Adrenal gland (tissue), 12 donors: ENCODE measurements around the gene MED12. TPM values are rescaled to one million over a fixed set of nuclear protein-coding genes. Genes with fewer than 3 reads are reported as not detected.
A peak's percentile ranks its signal among the peaks of the same experiment; 100 is the strongest.
"Not testable (repeated sequence)": the region's sequence is repeated elsewhere in the genome, so short reads cannot be mapped to it uniquely, and the experiment has no call there.

Experiments used
- DNase-seq, 7 donors: peaks; one replicate each; pipeline ENCODE4 v3.0.0-alpha.2; 2019 to 2020
- H3K27ac ChIP-seq, 5 donors: fragments of 200-600 bp; sonication (generic) in 4 of 5; 1 replicate in 3 of 5; 2 replicates in 2 of 5; pipeline versions ENCODE4 v1.5.1 to v1.8.0; 2016 to 2020; ENCODE audit warnings: mild to moderate bottlenecking in 1 of 5
- H3K27me3 ChIP-seq: fragments of 200-600 bp; 2 replicates; pipeline ENCODE4 v1.8.0; 2021
- H3K36me3 ChIP-seq, 2 donors: fragments of 200-600 bp; replicated peaks in 1 of 2; 1 replicate in 1 of 2; 2 replicates in 1 of 2; pipeline versions ENCODE4 v1.5.1 to v1.8.0; 2018 to 2022
- H3K4me1 ChIP-seq, 2 donors: fragments of 200-600 bp; replicated peaks in 1 of 2; 1 replicate in 1 of 2; 2 replicates in 1 of 2; pipeline versions ENCODE4 v1.5.1 to v1.8.0; 2018 to 2021
- H3K4me3 ChIP-seq, 4 donors: fragments of 200-600 bp; sonication (generic) in 3 of 4; one replicate each; pipeline ENCODE4 v1.5.1; 2016 to 2018
- H3K9me3 ChIP-seq, 3 donors: fragments of 200-600 bp; sonication (generic) in 1 of 3; replicated peaks in 1 of 3; 1 replicate in 2 of 3; 2 replicates in 1 of 3; pipeline versions ENCODE4 v1.5.1 to v1.8.0; 2016 to 2021
- POLR2A ChIP-seq, 2 donors: fragments of 450-650 bp; IDR thresholded peaks; one replicate each; pipeline ENCODE4 v1.6.1; 2017; ENCODE audit warnings: antibody characterized with exemption in 2 of 2, mild to moderate bottlenecking in 2 of 2, moderate library complexity in 1 of 2
- WGBS, 4 donors: extraction: QIAGEN DNeasy Blood & Tissue Kit in 2 of 4; methylation state at CpG; one replicate each; pipeline versions ENCODE4 v1.1.5 to v1.1.7; 2013 to 2017; 5-methylcytosine and 5-hydroxymethylcytosine counted together
- intact Hi-C, 2 donors: fragments of 100-400 bp; cut with DNase I; formaldehyde crosslinking; loops; one replicate each; pipeline versions ENCODE4 v1.14.1 to v1.15.0; 2022 to 2023
- polyA plus RNA-seq, 3 donors: library from polyadenylated mRNA; stranded (reverse); fragments of 200-250 nt in 2 of 3; fragments of 350-450 nt in 1 of 3; fragmentation: Illumina TruSeq in 1 of 3; extraction: RNeasy Lipid Tissue Mini Kit (QIAGEN cat#74804) in 1 of 3; gene quantifications; one replicate each; pipeline ENCODE4 v1.2.3, GENCODE V29; 2013 to 2014
- total RNA-seq, 9 donors: library from RNA; depleted of rRNA in 4 of 9; stranded (reverse); fragments of >200 nt in 4 of 9; fragments of 120-200 nt in 1 of 9; fragmentation: NEBNext Ultra II Directional in 1 of 9; extraction: Animal tissue kit (Norgen Biotek cat#: 25700) in 1 of 9; gene quantifications; one replicate each; pipeline versions ENCODE4 v1.1.0 to v1.2.4, GENCODE V29; 2013 to 2023
- TF ChIP-seq, protein P1 (sequence below), 6 experiments: fragments of 450-650 bp in 4 of 6; fragments of 200-600 bp in 2 of 6; sonication (generic) in 1 of 6; IDR thresholded peaks; 1 replicate in 5 of 6; 2 replicates in 1 of 6; pipeline versions ENCODE4 v1.5.1 to v1.8.0; 2016 to 2021; ENCODE audit warnings: antibody characterized with exemption in 6 of 6, mild to moderate bottlenecking in 2 of 6, moderate library complexity in 1 of 6
- donor health status: healthy with polysubstance abuse.
- donor health status: Bipolar disorder and iron deficiency.
- donor health status: DM: yes; HTN: yes; CAD: no.
- donor health status: DM: no; HTN: no; CAD: no.
- donor health status: DM: no; HTN: no; CAD: no.
- donor health status: DM: yes; HTN: yes; CAD: no.

MED12 gene
- total and polyA plus RNA-seq, 12 donors, result 34.0 to 107 (median 78.4) TPM

DNA sequence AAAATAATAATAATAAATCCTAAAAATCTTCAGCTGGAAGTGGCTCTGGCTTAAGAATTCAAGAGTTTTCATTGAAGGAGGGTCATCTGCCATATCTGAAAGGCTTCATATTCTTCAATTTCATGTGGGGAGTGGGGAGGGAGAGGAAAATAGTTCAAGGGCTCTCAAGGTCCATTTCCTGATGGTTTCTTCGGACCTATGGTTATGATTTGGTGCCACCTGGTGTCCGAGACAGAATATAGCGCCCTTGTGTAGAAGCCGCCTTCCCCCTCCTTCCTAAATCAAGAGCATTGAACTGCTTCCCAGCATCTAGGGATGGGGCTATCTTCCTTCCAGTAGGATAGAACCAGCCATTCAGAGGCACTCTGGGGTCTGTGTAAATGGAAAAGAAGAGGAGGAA is 60.5 kb downstream of the MED12 start:
- intact Hi-C loops, result no loop called here
- Histone ChIP-seq H3K27me3 (no peaks in the 10 kb centered on the region), H3K4me3 (no peak overlapping the region), H3K4me1 (peaks cover 9% of the 10 kb centered on the region in 2 donors), H3K9me3 (no peaks in the 10 kb centered on the region), H3K36me3 (no peaks in the 10 kb centered on the region), H3K27ac (peak overlapping the region in 3 of 5 donors; percentile 61 to 85 (median 69))
- DNase-seq, result peak; percentile 55 to 84 (median 68)
- TF ChIP-seq, protein P1, sequence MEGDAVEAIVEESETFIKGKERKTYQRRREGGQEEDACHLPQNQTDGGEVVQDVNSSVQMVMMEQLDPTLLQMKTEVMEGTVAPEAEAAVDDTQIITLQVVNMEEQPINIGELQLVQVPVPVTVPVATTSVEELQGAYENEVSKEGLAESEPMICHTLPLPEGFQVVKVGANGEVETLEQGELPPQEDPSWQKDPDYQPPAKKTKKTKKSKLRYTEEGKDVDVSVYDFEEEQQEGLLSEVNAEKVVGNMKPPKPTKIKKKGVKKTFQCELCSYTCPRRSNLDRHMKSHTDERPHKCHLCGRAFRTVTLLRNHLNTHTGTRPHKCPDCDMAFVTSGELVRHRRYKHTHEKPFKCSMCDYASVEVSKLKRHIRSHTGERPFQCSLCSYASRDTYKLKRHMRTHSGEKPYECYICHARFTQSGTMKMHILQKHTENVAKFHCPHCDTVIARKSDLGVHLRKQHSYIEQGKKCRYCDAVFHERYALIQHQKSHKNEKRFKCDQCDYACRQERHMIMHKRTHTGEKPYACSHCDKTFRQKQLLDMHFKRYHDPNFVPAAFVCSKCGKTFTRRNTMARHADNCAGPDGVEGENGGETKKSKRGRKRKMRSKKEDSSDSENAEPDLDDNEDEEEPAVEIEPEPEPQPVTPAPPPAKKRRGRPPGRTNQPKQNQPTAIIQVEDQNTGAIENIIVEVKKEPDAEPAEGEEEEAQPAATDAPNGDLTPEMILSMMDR (IDR thresholded peaks at IDR 0.05), result peak; percentile 58 to 79 (median 73)
- TF ChIP-seq POLR2A (IDR thresholded peaks at IDR 0.05), result no peak
- 0% methylated on average over 1 to 4 of the region's 4 CpGs for WGBS, 4 donors

DNA sequence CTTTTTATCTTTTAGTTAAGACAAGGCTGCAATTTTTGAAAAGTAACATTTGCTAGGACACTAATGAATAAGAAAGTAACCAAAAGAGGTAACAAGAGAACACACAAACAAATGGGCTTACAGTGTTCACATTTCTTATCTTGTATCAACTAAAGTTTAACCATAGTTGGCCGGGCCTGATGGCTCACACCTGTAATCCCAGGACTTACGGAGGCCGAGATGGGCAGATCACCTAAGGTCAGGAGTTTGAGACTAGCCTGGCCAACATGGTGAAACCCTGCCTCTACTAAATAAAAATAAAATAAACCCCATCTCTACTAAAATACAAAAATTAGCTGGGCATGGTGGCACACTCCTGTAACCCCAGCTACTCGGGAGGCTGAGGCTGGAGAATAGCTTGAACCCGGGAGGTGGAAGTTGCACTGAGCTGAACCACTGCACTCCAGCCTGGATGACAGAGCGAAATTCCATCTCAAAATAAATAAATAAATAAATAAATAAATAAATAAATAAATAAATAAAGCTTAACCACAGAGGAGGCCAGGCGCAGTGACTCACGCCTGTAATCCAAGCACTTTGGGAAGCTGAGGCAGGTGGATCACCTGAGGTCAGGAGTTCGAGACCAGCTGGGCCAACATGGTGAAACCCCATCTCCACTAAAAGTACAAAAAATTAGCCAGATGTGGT is 62.3 kb downstream of the MED12 start:
- intact Hi-C loops, result loop anchor here in 1 of 2 donors (10.0 kb wide), 1 partner anchor 196 kb away; no protein-coding TSS in a partner anchor
- not testable (repeated sequence) for H3K4me1 ChIP-seq, DNase-seq, H3K27me3 ChIP-seq, H3K9me3 ChIP-seq, H3K4me3 ChIP-seq, H3K36me3 ChIP-seq
- 74 to 85% (median 79%) methylated on average over 9 of the region's 9 CpGs for WGBS, 4 donors
- H3K27ac ChIP-seq, result peak overlapping the region in 2 of 5 donors; percentile 81 to 83

- H3K36me3 ChIP-seq, result no peaks in the 10 kb centered on the region
- WGBS, 4 donors, result 3 to 57% (median 24%) methylated on average over 7 to 10 of the region's 10 CpGs
- H3K4me3 ChIP-seq, result peak overlapping the region in 2 of 4 donors; percentile 17 to 35
- no peaks in the 10 kb centered on the region for H3K27me3 ChIP-seq
- H3K4me1 ChIP-seq, result peaks cover 9% of the 10 kb centered on the region in 2 donors
- intact Hi-C loops, result loop anchor here in 1 of 2 donors (10.0 kb wide), 1 partner anchor 197 kb away; no protein-coding TSS in a partner anchor
- DNase-seq, result peak in 3 of 7 donors; percentile 23 to 47 (median 28)
- H3K9me3 ChIP-seq, result no peaks in the 10 kb centered on the region
- H3K27ac ChIP-seq, result peak overlapping the region; percentile 35 to 86 (median 83)
- TF ChIP-seq, protein P1 (IDR thresholded peaks at IDR 0.05), result no peak
- TF ChIP-seq POLR2A (IDR thresholded peaks at IDR 0.05), result no peak
These were observed 63.1 kb downstream of the MED12 start for GRCh38 chrX:71181558-71181909.

- 1 to 32% (median 16%) methylated on average over 25 to 42 of the region's 42 CpGs for WGBS, 4 donors
These were observed 63.8 kb downstream of the MED12 start for GRCh38 chrX:71181910-71182799.

More at GRCh38 chrX:71181910-71182799, 63.8 kb downstream of the MED12 start:
- intact Hi-C loops, result loop anchor here in 1 of 2 donors (10.0 kb wide), 1 partner anchor 197 kb away; no protein-coding TSS in a partner anchor
- Histone ChIP-seq H3K27me3 (no peaks in the 10 kb centered on the region), H3K36me3 (no peaks in the 10 kb centered on the region), H3K27ac (peak overlapping the region; percentile 39 to 86 (median 83)), H3K4me1 (peaks cover 9% of the 10 kb centered on the region in 2 donors), H3K9me3 (no peaks in the 10 kb centered on the region), H3K4me3 (peak overlapping the region in 2 of 4 donors; percentile 19 to 35)
- TF ChIP-seq POLR2A (IDR thresholded peaks at IDR 0.05), result peak; percentile 55 to 94
- TF ChIP-seq, protein P1 (IDR thresholded peaks at IDR 0.05), result no peak
- DNase-seq, result peak; percentile 84 to 96 (median 92)
